ENCODE results near the gene MCCC1.

The MCCC1 gene

DNA sequence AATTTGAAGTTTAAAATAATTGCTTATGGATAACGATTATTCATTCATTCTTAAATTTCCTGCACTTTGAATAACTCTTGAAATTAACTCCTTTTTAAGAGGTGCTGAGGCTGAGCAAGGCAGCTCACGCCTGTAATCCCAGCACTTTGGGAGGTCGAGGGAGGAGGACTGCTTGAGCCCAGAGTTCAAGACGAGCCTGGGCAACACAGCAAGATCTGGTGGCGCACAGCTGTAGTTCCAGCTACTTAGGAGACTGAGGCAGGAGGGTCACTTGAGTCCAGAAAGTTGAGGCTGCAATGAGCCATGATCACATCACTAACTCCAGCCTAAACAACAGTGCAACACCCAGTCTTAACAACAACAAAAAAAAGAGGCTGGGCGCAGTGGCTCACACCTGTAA is 126.9 kb downstream of the MCCC1 start:
- H3K4me3 ChIP-seq (ENCODE audit: low read depth, low read length): no peak overlapping the region
- no peak for TF ChIP-seq CTCF (IDR thresholded peaks at IDR 0.05; ENCODE audit: borderline replicate concordance, insufficient read depth, low read depth, low read length)

DNA sequence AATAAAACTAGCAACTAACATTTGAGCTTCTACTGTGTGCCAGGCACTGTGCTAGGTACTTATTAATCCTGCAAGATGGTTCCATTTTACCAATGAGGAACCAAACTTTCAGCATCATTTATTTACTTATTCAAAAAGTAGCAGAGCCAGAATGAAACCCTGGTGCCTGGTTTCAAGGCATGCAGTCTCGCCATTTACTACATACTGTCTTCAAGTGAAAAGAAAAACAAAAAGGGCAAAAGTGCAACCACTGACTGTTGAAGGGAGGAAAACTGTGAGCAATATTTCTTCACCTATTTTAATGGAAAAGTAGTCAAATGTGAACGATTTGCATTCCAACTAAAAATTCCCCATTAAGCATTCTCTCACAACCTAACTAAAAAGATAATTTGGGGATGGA is 127.7 kb downstream of the MCCC1 start:
- H3K4me3 ChIP-seq (ENCODE audit: low read depth, low read length): no peak overlapping the region
- TF ChIP-seq CTCF (IDR thresholded peaks at IDR 0.05; ENCODE audit: borderline replicate concordance, insufficient read depth, low read depth, low read length): no peak

- H3K4me3 ChIP-seq (ENCODE audit: low read depth, low read length): no peak overlapping the region
- TF ChIP-seq CTCF (IDR thresholded peaks at IDR 0.05; ENCODE audit: borderline replicate concordance, insufficient read depth, low read depth, low read length): no peak
Measured at GRCh38 chr3:182970811-182971418, 128.4 kb downstream of the MCCC1 start.

GRCh38 chr3:182969853-182970252 is 129.4 kb downstream of the MCCC1 start:
- no peak overlapping the region for H3K4me3 ChIP-seq (ENCODE audit: low read depth, low read length)
- TF ChIP-seq CTCF (IDR thresholded peaks at IDR 0.05; ENCODE audit: borderline replicate concordance, insufficient read depth, low read depth, low read length): no peak

- no peak for TF ChIP-seq CTCF (IDR thresholded peaks at IDR 0.05; ENCODE audit: borderline replicate concordance, insufficient read depth, low read depth, low read length)
- no peak overlapping the region for H3K4me3 ChIP-seq (ENCODE audit: low read depth, low read length)
Measured at GRCh38 chr3:182969277-182969676, 130.0 kb downstream of the MCCC1 start.

DNA sequence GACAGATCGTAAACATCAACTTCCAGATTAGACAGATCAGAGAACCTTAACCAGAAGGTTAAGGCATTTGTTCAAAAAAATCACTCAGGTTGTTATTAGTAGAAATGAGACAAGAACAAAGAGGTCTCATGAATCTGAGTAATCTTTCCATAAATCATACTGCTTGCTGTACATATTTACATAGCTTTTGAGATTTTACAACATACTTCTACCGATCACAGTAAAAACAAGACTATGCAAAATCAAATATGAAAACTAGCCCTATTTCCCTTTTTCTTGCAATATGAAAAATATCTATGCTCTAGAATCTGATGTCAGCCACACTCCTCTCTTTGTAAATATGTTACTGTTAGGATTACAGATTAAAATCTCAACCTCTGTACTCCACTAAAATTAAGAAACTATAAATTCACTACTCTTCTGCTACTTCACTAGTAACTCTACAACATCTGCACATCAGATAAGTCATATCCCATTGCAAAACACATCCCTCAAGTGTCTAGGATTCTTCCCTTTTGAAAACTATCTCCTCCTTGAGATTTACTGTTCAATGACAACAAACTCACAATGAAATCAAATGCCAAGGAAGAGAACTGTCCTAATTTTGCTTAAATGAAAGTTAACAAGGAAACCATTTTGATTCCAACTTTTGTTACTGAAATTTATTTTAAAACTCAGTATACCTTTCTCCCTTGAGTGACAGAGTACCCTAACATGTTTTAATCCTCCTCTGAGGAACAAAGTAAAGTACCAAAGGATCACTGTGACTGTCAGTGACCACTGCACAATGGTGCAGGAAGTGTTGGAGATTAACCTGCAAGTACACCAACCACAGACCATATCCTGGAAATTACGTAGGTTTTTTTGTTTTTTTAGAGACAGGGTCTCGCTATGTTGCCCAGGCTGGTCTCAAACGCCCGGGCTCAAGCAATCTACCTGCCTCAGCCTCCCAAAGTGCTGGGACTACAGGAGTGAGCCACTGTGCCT is 131.8 kb downstream of the MCCC1 start:
- H3K4me3 ChIP-seq (ENCODE audit: low read depth, low read length): no peak overlapping the region
- TF ChIP-seq CTCF (IDR thresholded peaks at IDR 0.05; ENCODE audit: borderline replicate concordance, insufficient read depth, low read depth, low read length): no peak

All from GM12875 (cell line).